Thymus (tissue), 11 donors: Measurements from ENCODE around the gene TBCC. TPM values are rescaled to one million over a fixed set of nuclear protein-coding genes. Genes with fewer than 3 reads are reported as not detected.

Source experiments
- DNase-seq, 9 donors: peaks; one replicate each; pipeline ENCODE4 v3.0.0-alpha.2; 2013; ENCODE audit warnings: low spot score in 9 of 9, low read depth in 6 of 9, missing footprints in 1 of 9
- H3K27ac ChIP-seq, 2 donors: one replicate each; pipeline ENCODE4 v1.5.1; 2013; ENCODE audit warnings: control low read depth in 1 of 2, low read depth in 1 of 2, low read length in 1 of 2, mild to moderate bottlenecking in 1 of 2, moderate library complexity in 1 of 2
- H3K27me3 ChIP-seq, 2 donors: one replicate each; pipeline ENCODE4 v1.5.1; 2013; ENCODE audit warnings: low read length in 1 of 2; ENCODE audit not compliant: control insufficient read depth in 2 of 2, insufficient read depth in 1 of 2
- H3K36me3 ChIP-seq, 2 donors: one replicate each; pipeline ENCODE4 v1.5.1; 2013; ENCODE audit warnings: low read length in 1 of 2, mild to moderate bottlenecking in 1 of 2, moderate library complexity in 1 of 2; ENCODE audit not compliant: control insufficient read depth in 2 of 2, insufficient read depth in 2 of 2
- H3K4me1 ChIP-seq, 2 donors: one replicate each; pipeline ENCODE4 v1.5.1; 2013; ENCODE audit warnings: low read length in 2 of 2; ENCODE audit not compliant: control insufficient read depth in 2 of 2, insufficient read depth in 2 of 2
- H3K4me3 ChIP-seq, 2 donors: one replicate each; pipeline ENCODE4 v1.5.1; 2013; ENCODE audit warnings: low read length in 2 of 2, control low read depth in 1 of 2, mild to moderate bottlenecking in 1 of 2
- H3K9me3 ChIP-seq, 2 donors: one replicate each; pipeline ENCODE4 v1.5.1; 2013; ENCODE audit warnings: low read length in 1 of 2, mild to moderate bottlenecking in 1 of 2; ENCODE audit not compliant: control insufficient read depth in 2 of 2, insufficient read depth in 1 of 2
- WGBS: extraction: QIAGEN DNeasy Blood & Tissue Kit; methylation state at CpG from one replicate; pipeline ENCODE4 v1.1.7; 2013; 5-methylcytosine and 5-hydroxymethylcytosine counted together
- polyA plus RNA-seq: library from polyadenylated mRNA; stranded (reverse); fragments of 200-250 nt; gene quantifications from one replicate; pipeline ENCODE4 v1.2.3, GENCODE V29; 2013
- total RNA-seq: library from RNA; stranded (reverse); fragments of 120-200 nt; gene quantifications from one replicate; pipeline ENCODE4 v1.2.4, GENCODE V29; 2013
- donor health status: healthy.

The TBCC gene
- total and polyA plus RNA-seq, 2 donors, result 31.2 to 64.5 TPM

DNA sequence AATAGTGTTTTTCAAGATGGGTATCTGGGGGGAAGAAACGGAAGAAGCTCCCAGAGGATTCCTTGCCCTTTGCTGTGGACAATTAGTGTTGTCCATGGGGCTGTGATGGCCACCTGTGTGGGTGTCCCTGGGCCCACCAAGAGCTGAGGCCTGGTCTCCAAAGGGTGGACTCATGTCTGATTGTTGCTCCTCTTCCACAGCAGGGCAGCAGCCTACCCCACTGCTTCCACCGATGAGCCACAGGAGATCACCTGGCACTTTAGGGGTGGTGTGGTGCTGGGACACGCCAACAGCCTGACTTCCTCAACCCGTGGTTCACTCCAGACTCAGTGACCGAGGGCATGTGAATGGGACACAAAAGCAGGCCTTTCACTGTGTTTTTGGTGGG, 48.6 kb downstream of the TBCC start:
- DNase-seq, result no peak
- H3K4me3 ChIP-seq, result no peak overlapping the region
- H3K9me3 ChIP-seq, result no peaks in the 10 kb centered on the region
- WGBS, result 94% methylated on average over 5 of the region's 5 CpGs
- H3K4me1 ChIP-seq, result peaks cover 0 to 6% of the 10 kb centered on the region in 2 donors
- H3K36me3 ChIP-seq, result peaks cover 9 to 22% of the 10 kb centered on the region in 2 donors
- no peaks in the 10 kb centered on the region for H3K27me3 ChIP-seq
- no peak overlapping the region for H3K27ac ChIP-seq

DNA sequence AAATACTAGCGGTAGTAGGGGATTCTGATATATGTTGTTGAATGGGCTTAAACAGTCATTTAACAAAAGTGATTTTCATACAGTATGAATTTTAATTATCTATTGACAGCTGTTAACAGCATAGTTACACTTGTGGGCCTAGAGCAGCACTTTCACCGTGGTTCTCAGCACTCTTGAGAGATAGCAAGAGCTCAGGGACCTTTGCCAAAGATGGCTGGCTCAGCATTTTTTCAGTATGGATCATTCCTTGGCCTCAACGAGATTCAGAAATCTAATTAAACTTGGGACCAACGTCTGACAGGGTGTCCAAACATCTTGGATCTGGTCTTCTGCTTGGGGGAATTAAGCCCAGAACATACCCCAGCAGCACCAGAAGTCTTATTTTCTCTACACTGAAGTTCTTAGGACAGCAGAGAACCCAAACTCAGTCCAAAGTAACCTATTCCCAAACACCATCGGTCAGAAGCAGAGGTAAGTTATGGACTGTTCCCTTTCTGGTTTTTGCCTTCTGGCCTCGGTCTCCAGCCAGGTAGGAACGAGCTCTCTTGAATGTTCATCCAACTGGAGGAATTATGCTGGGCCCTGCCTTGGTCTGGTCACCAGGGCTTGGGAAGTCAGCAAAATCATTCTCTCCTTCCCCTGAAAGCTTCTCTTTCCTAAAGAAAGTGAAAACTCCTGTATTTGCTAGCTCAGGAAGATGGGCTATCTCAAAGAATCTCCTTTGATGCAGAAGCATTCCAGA, 49.2 kb downstream of the TBCC start:
- DNase-seq, result no peak
- Histone ChIP-seq H3K4me3 (no peak overlapping the region), H3K9me3 (no peaks in the 10 kb centered on the region), H3K36me3 (peaks cover 11 to 27% of the 10 kb centered on the region in 2 donors), H3K27me3 (no peaks in the 10 kb centered on the region), H3K4me1 (peaks cover 0 to 6% of the 10 kb centered on the region in 2 donors), H3K27ac (no peak overlapping the region)
- WGBS, result 94% methylated on average over 7 of the region's 7 CpGs

DNA sequence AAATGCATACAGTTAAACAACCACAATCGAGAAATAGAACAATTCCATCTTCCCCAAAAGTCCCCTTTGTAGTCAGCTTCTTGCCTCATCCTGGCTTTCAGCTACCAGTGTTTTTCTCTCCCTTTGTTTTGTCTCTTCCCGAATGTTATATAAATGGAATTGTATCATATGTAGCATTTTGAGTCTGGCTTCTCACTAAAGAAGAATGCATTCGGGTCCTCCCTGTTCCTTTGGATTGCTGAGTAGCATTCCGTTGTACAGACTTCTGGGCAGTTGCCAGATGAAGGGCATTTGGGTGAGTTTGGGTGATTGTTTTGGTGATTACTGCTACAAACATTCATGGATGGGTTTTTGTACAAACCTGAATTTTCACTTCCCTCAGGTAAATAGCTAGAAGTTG, 51.3 kb downstream of the TBCC start:
- DNase-seq, result no peak
- no peak overlapping the region for H3K27ac ChIP-seq
- H3K27me3 ChIP-seq, result no peaks in the 10 kb centered on the region
- H3K36me3 ChIP-seq, result peaks cover 29 to 48% of the 10 kb centered on the region in 2 donors
- peaks cover 0 to 10% of the 10 kb centered on the region in 2 donors for H3K4me1 ChIP-seq
- H3K9me3 ChIP-seq, result no peaks in the 10 kb centered on the region
- 94% methylated on average over 4 of the region's 4 CpGs for WGBS
- no peak overlapping the region for H3K4me3 ChIP-seq

Other genes starting within 250 kb of the TBCC start
- gene UBR2, start 182.1 kb downstream of the TBCC start, total RNA-seq, result 22.7 TPM
- 16.2 TPM for gene UBR2, start 182.1 kb downstream of the TBCC start, polyA plus RNA-seq
- gene PRPH2, start 23.5 kb downstream of the TBCC start, total RNA-seq, result 0.57 TPM
- gene PRPH2, start 23.5 kb downstream of the TBCC start, polyA plus RNA-seq, result 0.39 TPM
- 6.4 TPM for gene BICRAL, start 35.9 kb upstream of the TBCC start, total RNA-seq
- gene BICRAL, start 35.9 kb upstream of the TBCC start, polyA plus RNA-seq, result 6.7 TPM
- gene RPL7L1, start 133.5 kb upstream of the TBCC start, total RNA-seq, result 77.1 TPM
- gene RPL7L1, start 133.5 kb upstream of the TBCC start, polyA plus RNA-seq, result 59.5 TPM
- 145 TPM for gene PTCRA, start 169.9 kb upstream of the TBCC start, total RNA-seq
- gene PTCRA, start 169.9 kb upstream of the TBCC start, polyA plus RNA-seq, result 13.4 TPM
- gene CNPY3, start 183.4 kb upstream of the TBCC start, total RNA-seq, result 62.6 TPM
- 59.3 TPM for gene CNPY3, start 183.4 kb upstream of the TBCC start, polyA plus RNA-seq
- gene GNMT, start 214.7 kb upstream of the TBCC start, total RNA-seq, result 3.0 TPM
- gene GNMT, start 214.7 kb upstream of the TBCC start, polyA plus RNA-seq, result 2.6 TPM
- gene PEX6, start 233.1 kb upstream of the TBCC start, total RNA-seq, result 14.6 TPM
- gene PEX6, start 233.1 kb upstream of the TBCC start, polyA plus RNA-seq, result 16.6 TPM
- 45.8 TPM for gene PPP2R5D, start 238.5 kb upstream of the TBCC start, total RNA-seq
- 25.0 TPM for gene PPP2R5D, start 238.5 kb upstream of the TBCC start, polyA plus RNA-seq